Psoas muscle (tissue), 8 donors: ENCODE measurements around the gene SLC24A3. TPM values are rescaled to one million over a fixed set of nuclear protein-coding genes. Genes with fewer than 3 reads are reported as not detected.

ENCODE experiments used
- ATAC-seq, 4 donors: fragments of 200-7000 bp; cut with Tn5 transposase; one replicate each; pipeline ENCODE4 v1.9.1; 2020; ENCODE audit warnings: moderate library complexity in 3 of 4, mild to moderate bottlenecking in 2 of 4
- DNase-seq, 2 donors: peaks; one replicate each; pipeline ENCODE4 v3.0.0-alpha.2; 2020
- H3K27ac ChIP-seq: fragments of 200-600 bp; one replicate; pipeline ENCODE4 v1.8.0; 2022
- H3K27me3 ChIP-seq, 3 donors: fragments of 200-600 bp in 1 of 3; one replicate each; pipeline versions ENCODE4 v1.6.1 to v1.8.0; 2013 to 2022; ENCODE audit warnings: low read length in 2 of 3, mild to moderate bottlenecking in 2 of 3, moderate library complexity in 1 of 3; ENCODE audit not compliant: insufficient read depth in 3 of 3
- H3K36me3 ChIP-seq, 2 donors: fragments of 200-600 bp in 1 of 2; one replicate each; pipeline versions ENCODE4 v1.6.1 to v1.8.0; 2013 to 2022; ENCODE audit warnings: low read depth in 1 of 2, mild to moderate bottlenecking in 1 of 2, moderate library complexity in 1 of 2; ENCODE audit not compliant: insufficient read depth in 1 of 2
- H3K4me1 ChIP-seq: fragments of 200-600 bp; one replicate; pipeline ENCODE4 v1.8.0; 2022
- H3K4me3 ChIP-seq: fragments of 200-600 bp; one replicate; pipeline ENCODE4 v1.8.0; 2022; ENCODE audit warnings: mild to moderate bottlenecking
- H3K9me3 ChIP-seq: fragments of 200-600 bp; one replicate; pipeline ENCODE4 v1.8.0; 2022
- CTCF ChIP-seq: fragments of 200-600 bp; IDR thresholded peaks from one replicate; pipeline ENCODE4 v1.8.0; 2022; ENCODE audit warnings: antibody characterized with exemption
- WGBS, 3 donors: extraction: QIAGEN DNeasy Blood & Tissue Kit; methylation state at CpG; one replicate each; pipeline versions ENCODE4 v1.1.6 to v1.1.7; 2013; 5-methylcytosine and 5-hydroxymethylcytosine counted together
- intact Hi-C, 2 donors: fragments of 100-400 bp; cut with DNase I; formaldehyde crosslinking; loops; one replicate each; pipeline versions ENCODE4 v1.11.0 to v1.14.2; 2022
- polyA plus RNA-seq, 3 donors: library from polyadenylated mRNA; stranded (reverse); fragments of 200-250 nt; gene quantifications; one replicate each; pipeline ENCODE4 v1.2.3, GENCODE V29; 2013
- total RNA-seq, 4 donors: library from RNA; stranded (reverse); fragmentation: NEBNext Ultra II Directional in 2 of 4; extraction: Animal tissue kit (Norgen Biotek cat#: 25700) in 2 of 4; gene quantifications; one replicate each; pipeline versions ENCODE4 v1.2.1 to v1.2.4, GENCODE V29; 2021 to 2023
- donor health status: healthy with polysubstance abuse.
- donor health status: DM: no; HTN: no; CAD: no; lungs with moderate emphysema.
- donor health status: Bipolar disorder and iron deficiency.
- donor health status: healthy.
- donor health status: DM: yes; HTN: yes; CAD: no.
- donor health status: DM: no; HTN: no; CAD: no.
- donor health status: DM: no; HTN: no; CAD: no.
- donor health status: DM: yes; HTN: yes; CAD: no.

SLC24A3 gene
- total and polyA plus RNA-seq, 7 donors = 3.0 to 24.4 (median 8.2) TPM

- intact Hi-C loops = no loop called here
- DNase-seq = no peak
- Histone ChIP-seq H3K4me3 (no peak overlapping the region), H3K9me3 (no peaks in the 10 kb centered on the region), H3K36me3 (no peaks in the 10 kb centered on the region), H3K4me1 (peaks cover 16% of the 10 kb centered on the region), H3K27ac (no peak overlapping the region), H3K27me3 (no peaks in the 10 kb centered on the region)
- 64 to 75% (median 73%) methylated on average over 7 of the region's 7 CpGs for WGBS, 3 donors
- ATAC-seq = no peak
- no peak for TF ChIP-seq CTCF
Measured at GRCh38 chr20:19429538-19429937, 217.1 kb downstream of the SLC24A3 start.

DNA sequence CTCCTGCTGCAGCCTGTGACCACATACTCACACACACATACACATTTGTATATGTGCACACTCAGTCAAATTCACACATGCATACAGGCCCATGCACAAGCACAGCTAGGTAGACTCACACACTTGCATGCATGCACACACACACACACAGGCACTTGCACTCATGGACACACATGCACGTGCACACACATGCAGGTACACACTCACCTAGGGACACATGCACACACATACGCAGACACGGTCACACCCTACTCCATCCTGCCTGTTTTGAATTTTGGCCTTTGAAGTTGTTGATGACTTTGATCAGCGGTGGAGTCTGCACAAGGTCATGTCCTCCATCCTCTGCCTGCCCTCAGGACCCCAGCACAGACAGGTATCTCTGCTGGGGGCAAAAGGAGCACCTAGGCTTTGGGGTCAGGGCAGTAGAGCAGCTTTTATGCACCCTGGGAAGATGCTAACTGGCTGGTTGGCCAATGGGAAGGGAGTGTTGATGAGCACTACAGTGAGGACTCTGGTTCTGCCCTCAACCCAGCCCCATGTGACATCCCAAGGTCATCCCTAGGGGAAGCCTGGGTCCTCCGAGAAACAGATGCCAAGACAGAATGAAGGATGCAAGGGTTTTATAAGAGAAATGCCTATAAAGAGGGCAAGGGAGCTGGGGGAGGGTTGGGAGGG, 218.3 kb downstream of the SLC24A3 start:
- no peaks in the 10 kb centered on the region for H3K9me3 ChIP-seq
- no peaks in the 10 kb centered on the region for H3K27me3 ChIP-seq
- H3K4me1 ChIP-seq = peaks cover 28% of the 10 kb centered on the region
- no peak overlapping the region for H3K27ac ChIP-seq
- WGBS, 3 donors = 90 to 93% (median 92%) methylated on average over 5 of the region's 5 CpGs
- no peak for TF ChIP-seq CTCF
- DNase-seq = no peak
- H3K36me3 ChIP-seq = no peaks in the 10 kb centered on the region
- no peak overlapping the region for H3K4me3 ChIP-seq
- intact Hi-C loops = loop anchor here in 1 of 2 donors (5.0 kb wide), 1 partner anchor 78 kb away; no protein-coding TSS in a partner anchor
- no peak for ATAC-seq

DNA sequence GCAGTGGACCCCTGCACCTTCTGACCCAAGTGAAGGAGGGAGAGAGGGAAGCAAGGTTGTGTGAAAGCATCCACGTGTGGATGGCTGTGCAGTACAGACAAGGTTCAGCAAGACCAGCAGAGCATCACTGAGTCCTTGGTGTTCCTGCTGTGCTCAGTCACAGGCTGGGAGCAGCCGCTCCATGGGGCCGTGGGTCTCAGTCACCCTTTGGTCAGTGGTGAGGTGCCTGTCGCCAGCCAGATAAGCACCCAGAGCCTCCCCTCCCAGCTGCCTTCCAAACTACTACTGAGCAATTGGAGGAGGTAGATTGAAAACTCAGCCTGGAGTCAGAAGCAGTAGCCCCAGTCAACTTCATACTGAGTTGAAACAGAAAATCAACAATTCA, 218.9 kb downstream of the SLC24A3 start:
- TF ChIP-seq CTCF = no peak
- Histone ChIP-seq H3K9me3 (no peaks in the 10 kb centered on the region), H3K27me3 (no peaks in the 10 kb centered on the region), H3K4me1 (peaks cover 31% of the 10 kb centered on the region), H3K4me3 (no peak overlapping the region), H3K36me3 (no peaks in the 10 kb centered on the region), H3K27ac (no peak overlapping the region)
- 65 to 90% (median 81%) methylated on average over 4 of the region's 4 CpGs for WGBS, 3 donors
- DNase-seq = no peak
- intact Hi-C loops = loop anchor here in 1 of 2 donors (5.0 kb wide), 1 partner anchor 79 kb away; no protein-coding TSS in a partner anchor
- ATAC-seq = no peak

- whole genome bisulfite sequencing, 3 donors = 82 to 86% (median 83%) methylated on average over 2 of the region's 2 CpGs
- H3K27ac ChIP-seq = no peak overlapping the region
- ATAC-seq = no peak
Measured at GRCh38 chr20:19431906-19432305, 219.5 kb downstream of the SLC24A3 start.

More at GRCh38 chr20:19431906-19432305, 219.5 kb downstream of the SLC24A3 start:
- H3K36me3 ChIP-seq = no peaks in the 10 kb centered on the region
- H3K4me3 ChIP-seq = no peak overlapping the region
- no peaks in the 10 kb centered on the region for H3K27me3 ChIP-seq
- H3K9me3 ChIP-seq = no peaks in the 10 kb centered on the region
- intact Hi-C loops = loop anchor here in 1 of 2 donors (5.0 kb wide), 1 partner anchor 80 kb away; no protein-coding TSS in a partner anchor
- no peak for DNase-seq
- H3K4me1 ChIP-seq = peaks cover 34% of the 10 kb centered on the region
- no peak for TF ChIP-seq CTCF
